Testis (tissue), 2 donors: ENCODE results near the gene LYSMD1.

Experiments
- CTCF ChIP-seq, 3 experiments: fragments of 450-650 bp in 2 of 3; fragments of 200-600 bp in 1 of 3; sonication (generic) in 1 of 3; IDR thresholded peaks; one replicate each; pipeline ENCODE4 v1.5.1; 2016 to 2019; ENCODE audit warnings: antibody characterized with exemption in 3 of 3, mild to moderate bottlenecking in 2 of 3, moderate library complexity in 1 of 3
- POLR2A ChIP-seq: fragments of 450-650 bp; IDR thresholded peaks from one replicate; pipeline ENCODE4 v1.6.1; 2017; ENCODE audit warnings: antibody characterized with exemption, mild to moderate bottlenecking, moderate library complexity

GRCh38 chr1:151189637-151190445, 24.1 kb upstream of the LYSMD1 start, which contains the start of gene VPS72:
- TF ChIP-seq CTCF (IDR thresholded peaks at IDR 0.05): peak; percentile 14 to 51 (median 33)
- TF ChIP-seq POLR2A: no peak
